Ovary (tissue), 9 donors: ENCODE data around the gene TENT5C. TPM values are rescaled to one million over a fixed set of nuclear protein-coding genes. Genes with fewer than 3 reads are reported as not detected.

Source experiments
- DNase-seq, 5 donors: peaks; one replicate each; pipeline ENCODE4 v3.0.0-alpha.2; 2019 to 2020
- H3K27ac ChIP-seq, 2 donors: fragments of 200-600 bp; one replicate each; pipeline versions ENCODE4 v1.5.1 to v1.8.0; 2019 to 2022
- H3K27me3 ChIP-seq: fragments of 200-600 bp; one replicate; pipeline ENCODE4 v1.8.0; 2022
- H3K36me3 ChIP-seq: fragments of 200-600 bp; sonication (generic); one replicate; pipeline ENCODE4 v1.5.1; 2019
- H3K4me1 ChIP-seq: one replicate; pipeline ENCODE4 v1.8.1; 2013; ENCODE audit warnings: mild to moderate bottlenecking, moderate library complexity; ENCODE audit not compliant: insufficient read depth
- H3K4me3 ChIP-seq: fragments of 200-600 bp; sonication (generic); one replicate; pipeline ENCODE4 v1.5.1; 2017
- H3K9me3 ChIP-seq, 2 donors: fragments of 200-600 bp in 1 of 2; sonication (generic) in 1 of 2; one replicate each; pipeline versions ENCODE4 v1.5.1 to v1.8.1; 2013 to 2019; ENCODE audit warnings: mild to moderate bottlenecking in 1 of 2, moderate library complexity in 1 of 2
- CTCF ChIP-seq, 3 donors: fragments of 450-650 bp in 2 of 3; fragments of 200-600 bp in 1 of 3; IDR thresholded peaks; one replicate each; pipeline versions ENCODE4 v1.5.1 to v1.8.0; 2016 to 2022; ENCODE audit warnings: antibody characterized with exemption in 3 of 3, mild to moderate bottlenecking in 1 of 3
- EP300 ChIP-seq: sonication (generic); formaldehyde crosslinking; IDR thresholded peaks from one replicate; pipeline ENCODE4 v1.6.1; 2017; ENCODE audit warnings: antibody characterized with exemption
- POLR2A ChIP-seq: fragments of 450-650 bp; IDR thresholded peaks from one replicate; pipeline ENCODE4 v1.6.1; 2017; ENCODE audit warnings: antibody characterized with exemption, mild to moderate bottlenecking, moderate library complexity
- WGBS, 3 donors: extraction: QIAGEN DNeasy Blood & Tissue Kit in 1 of 3; methylation state at CpG; one replicate each; pipeline versions ENCODE4 v1.1.5 to v1.1.7; 2013 to 2017; 5-methylcytosine and 5-hydroxymethylcytosine counted together
- intact Hi-C, 4 donors: fragments of 100-400 bp; cut with DNase I; formaldehyde crosslinking; loops; one replicate each; pipeline versions ENCODE4 v1.11.0 to v1.15.1; 2022 to 2023
- polyA plus RNA-seq, 2 donors: library from polyadenylated mRNA; stranded (reverse); fragments of 200-250 nt in 1 of 2; fragments of 350-450 nt in 1 of 2; fragmentation: Illumina TruSeq in 1 of 2; extraction: RNeasy Lipid Tissue Mini Kit (QIAGEN cat#74804) in 1 of 2; gene quantifications; one replicate each; pipeline ENCODE4 v1.2.3, GENCODE V29; 2013 to 2014
- total RNA-seq, 7 donors: library from RNA; depleted of rRNA in 2 of 7; stranded (reverse); fragments of >200 nt in 2 of 7; fragmentation: NEBNext Ultra II Directional in 3 of 7; extraction: Animal tissue kit (Norgen Biotek cat#: 25700) in 3 of 7; gene quantifications; one replicate each; pipeline versions ENCODE4 v1.1.0 to v1.2.4, GENCODE V29; 2016 to 2023
- donor health status: DM: no; HTN: no; CAD: no; lungs with moderate emphysema.
- donor health status: DM: no; HTN: no; CAD: no.
- donor health status: Bipolar disorder and iron deficiency.
- donor health status: DM: yes; HTN: yes; CAD: no.
- donor health status: DM: no; HTN: no; CAD: no.
- donor health status: DM: yes; HTN: yes; CAD: no.

Gene TENT5C
- total and polyA plus RNA-seq, 9 donors: 2.6 to 24.7 (median 11.4) TPM

GRCh38 chr1:117661027-117661426 lies 55.2 kb downstream of the TENT5C start:
- H3K27me3 ChIP-seq: no peaks in the 10 kb centered on the region
- no peak for DNase-seq
- intact Hi-C loops: no loop called here
- no peak overlapping the region for H3K27ac ChIP-seq
- H3K4me1 ChIP-seq: no peaks in the 10 kb centered on the region
- H3K4me3 ChIP-seq: no peak overlapping the region
- no peak for TF ChIP-seq POLR2A
- no peak for TF ChIP-seq CTCF (IDR thresholded peaks at IDR 0.05)
- no peak for TF ChIP-seq EP300
- H3K36me3 ChIP-seq: no peaks in the 10 kb centered on the region
- WGBS, 3 donors: 90 to 93% (median 91%) methylated on average over 6 of the region's 6 CpGs
- H3K9me3 ChIP-seq: no peaks in the 10 kb centered on the region

GRCh38 chr1:117662667-117663066 lies 56.8 kb downstream of the TENT5C start:
- H3K36me3 ChIP-seq: no peaks in the 10 kb centered on the region
- intact Hi-C loops: no loop called here

GRCh38 chr1:117663156-117663902 lies 57.5 kb downstream of the TENT5C start:
- Histone ChIP-seq H3K27ac (no peak overlapping the region), H3K4me3 (no peak overlapping the region), H3K4me1 (no peaks in the 10 kb centered on the region), H3K27me3 (no peaks in the 10 kb centered on the region), H3K9me3 (no peaks in the 10 kb centered on the region), H3K36me3 (no peaks in the 10 kb centered on the region)
- intact Hi-C loops: no loop called here
- no peak for DNase-seq
- TF ChIP-seq CTCF (IDR thresholded peaks at IDR 0.05): no peak
- TF ChIP-seq EP300: no peak
- no peak for TF ChIP-seq POLR2A
- 84 to 88% (median 87%) methylated on average over 7 of the region's 7 CpGs for WGBS, 3 donors

More at GRCh38 chr1:117662667-117663066, 56.8 kb downstream of the TENT5C start:
- no peak for TF ChIP-seq CTCF (IDR thresholded peaks at IDR 0.05)
- no peak for TF ChIP-seq EP300
- no peak for TF ChIP-seq POLR2A
- DNase-seq: no peak
- no peak overlapping the region for H3K27ac ChIP-seq
- H3K27me3 ChIP-seq: no peaks in the 10 kb centered on the region
- H3K9me3 ChIP-seq: no peaks in the 10 kb centered on the region
- no peak overlapping the region for H3K4me3 ChIP-seq
- H3K4me1 ChIP-seq: no peaks in the 10 kb centered on the region
- WGBS, 3 donors: 82 to 100% (median 89%) methylated on average over 1 of the region's 1 CpG

- no peaks in the 10 kb centered on the region for H3K36me3 ChIP-seq
- no peak overlapping the region for H3K27ac ChIP-seq
- TF ChIP-seq POLR2A: no peak
- no peak for TF ChIP-seq EP300
- no peak for TF ChIP-seq CTCF (IDR thresholded peaks at IDR 0.05)
- intact Hi-C loops: no loop called here
- no peaks in the 10 kb centered on the region for H3K4me1 ChIP-seq
- no peak for DNase-seq
- no peak overlapping the region for H3K4me3 ChIP-seq
- no peaks in the 10 kb centered on the region for H3K27me3 ChIP-seq
- 80 to 87% (median 82%) methylated on average over 6 of the region's 6 CpGs for WGBS, 3 donors
- no peaks in the 10 kb centered on the region for H3K9me3 ChIP-seq
Measured at GRCh38 chr1:117664314-117664713, 58.5 kb downstream of the TENT5C start.
